Urothelium cell line (cell line): ENCODE results near the gene NDUFA13.

ENCODE experiments used
- DNase-seq: peaks from one replicate; pipeline ENCODE4 v3.0.0; 2011; ENCODE audit warnings: low spot score, mixed read lengths
- FAIRE-seq: peaks from 2 replicates; lab custom pipeline; 2011; peaks lifted over from hg19 to GRCh38; lab: Jason Lieb, UNC

Gene NDUFA13

DNA sequence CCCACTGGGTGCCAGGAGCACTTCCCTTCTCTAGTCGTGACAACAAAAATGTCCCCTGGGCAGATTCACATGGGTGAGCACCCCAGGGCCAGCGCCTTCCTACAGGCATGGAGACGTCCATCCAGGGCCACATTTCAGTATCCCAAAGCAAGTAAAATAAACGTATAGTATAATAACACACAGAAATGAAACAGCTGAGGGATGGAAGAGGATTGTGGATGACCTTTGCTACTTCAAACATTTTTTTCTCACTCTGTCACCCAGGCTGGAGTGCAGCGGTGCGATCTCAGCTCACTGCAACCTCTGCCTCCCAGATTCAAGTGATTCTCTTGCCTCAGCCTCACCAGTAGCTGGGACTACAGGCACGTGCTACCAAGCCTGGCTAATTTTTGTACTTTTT is 50.3 kb downstream of the NDUFA13 start:
- FAIRE-seq, result no peak
- DNase-seq, result no peak

GRCh38 chr19:19567391-19567790 is 51.4 kb downstream of the NDUFA13 start:
- no peak for DNase-seq
- no peak for FAIRE-seq

DNA sequence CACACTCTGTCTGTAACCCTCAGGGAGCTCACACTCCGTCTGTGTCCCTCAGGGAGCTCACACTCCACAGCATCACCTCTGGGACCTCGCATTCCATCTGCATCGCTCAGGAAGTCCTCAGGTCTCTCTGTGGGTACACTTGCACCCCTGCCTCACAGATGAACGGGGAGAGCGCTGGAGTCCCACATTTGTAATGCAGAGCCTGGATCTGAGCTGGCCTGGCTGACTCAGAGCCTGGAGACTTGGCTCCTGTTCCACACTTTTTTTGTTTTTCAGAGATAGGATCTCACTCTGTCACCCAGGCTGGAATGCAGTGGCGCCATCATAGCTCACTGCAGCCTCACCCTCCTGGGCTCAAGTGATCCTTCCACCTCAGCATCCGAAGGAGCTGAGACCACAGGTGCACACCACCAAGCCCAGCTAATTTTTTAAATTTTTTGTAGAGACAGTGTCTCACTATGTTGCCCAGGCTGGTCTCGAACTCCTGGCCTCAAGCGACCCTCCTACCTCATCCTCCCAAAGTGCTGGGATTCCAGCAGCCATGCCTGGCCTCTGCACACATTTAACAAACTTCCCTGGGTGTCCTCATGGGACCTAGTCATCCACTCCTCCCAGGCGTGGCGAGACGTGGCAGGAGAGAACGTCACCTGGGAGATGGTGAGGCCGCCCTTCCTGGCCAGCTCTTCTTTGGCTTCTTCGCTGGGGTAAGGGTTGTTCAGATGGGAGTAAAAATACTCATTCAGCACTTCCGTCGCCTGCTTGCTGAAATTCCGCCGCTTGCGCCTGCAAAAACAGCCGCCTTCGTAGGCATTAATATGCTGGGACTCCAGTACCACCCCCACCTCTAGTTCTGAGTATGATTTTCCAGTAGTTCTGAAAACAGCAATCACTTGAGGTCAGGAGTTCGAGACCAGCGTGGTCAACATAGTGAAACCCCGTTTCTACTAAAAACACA is 53.1 kb downstream of the NDUFA13 start:
- DNase-seq, result no peak
- no peak for FAIRE-seq

DNA sequence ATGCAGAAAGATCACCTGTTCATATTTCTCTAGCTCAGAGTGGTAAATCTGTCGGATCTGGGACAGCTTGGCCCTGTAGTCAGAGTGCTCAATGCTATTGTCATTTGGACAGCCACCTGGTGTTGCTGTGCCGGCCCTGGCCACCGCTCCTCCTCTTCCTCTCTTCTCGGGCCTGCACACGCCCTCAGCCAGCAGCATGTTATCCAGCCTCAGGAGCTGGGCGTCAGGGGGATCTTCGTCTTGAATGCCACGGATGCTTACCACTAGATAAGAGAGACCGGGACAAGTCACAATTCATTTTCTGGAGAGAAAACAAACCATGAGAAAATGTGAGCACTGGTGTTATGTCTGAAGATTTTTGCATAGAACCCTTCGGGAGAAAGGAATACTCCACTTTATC is 54.5 kb downstream of the NDUFA13 start:
- FAIRE-seq, result no peak
- DNase-seq, result no peak

GRCh38 chr19:19571071-19571786 is 55.2 kb downstream of the NDUFA13 start:
- DNase-seq (no peak), FAIRE-seq (no peak)

DNA sequence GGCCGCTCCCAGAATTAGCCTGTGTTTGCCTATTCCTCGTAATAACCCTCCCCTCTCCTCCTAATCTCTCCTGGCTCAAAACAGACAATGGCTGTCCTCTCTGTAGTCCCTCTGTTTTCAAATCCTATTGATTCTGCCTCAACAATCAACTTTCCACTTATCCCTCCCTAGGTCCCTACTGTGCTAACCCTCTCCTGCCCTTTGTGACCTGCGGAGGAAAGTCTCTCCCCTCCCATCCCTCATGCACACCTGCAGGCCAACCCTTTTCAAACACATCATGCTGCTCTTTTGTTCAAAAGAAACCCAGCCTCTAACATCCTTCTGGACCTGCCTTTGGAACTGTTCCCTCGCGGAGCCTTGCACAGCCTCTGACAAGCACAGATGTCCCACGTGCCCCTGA is 59.4 kb downstream of the NDUFA13 start:
- DNase-seq, result no peak

More for the DNA sequence above, 59.4 kb downstream of the NDUFA13 start:
- FAIRE-seq, result no peak
